ENCODE measurements around the gene BSCL2.
"Not testable (repeated sequence)": the region's sequence is repeated elsewhere in the genome, so short reads cannot be mapped to it uniquely, and the experiment has no call there.

Gene BSCL2

GRCh38 chr11:62682518-62682917 lies 24.7 kb downstream of the BSCL2 start:
- no peak for DNase-seq

- peak; percentile 66 for DNase-seq
These were observed 26.4 kb downstream of the BSCL2 start for GRCh38 chr11:62680825-62681240.

GRCh38 chr11:62678770-62679696 lies 28.2 kb downstream of the BSCL2 start, which contains the start of gene UBXN1:
UBXN1 (minus strand) TSS chr11:62679073; CDS start chr11:62678923, 150 bp downstream.
- DNase-seq = peak; percentile 89

- no peak for DNase-seq
These were observed 28.8 kb downstream of the BSCL2 start for GRCh38 chr11:62678433-62678769.

GRCh38 chr11:62677714-62678113 lies 29.5 kb downstream of the BSCL2 start:
- DNase-seq = no peak

- no peak for DNase-seq
These were observed 30.1 kb downstream of the BSCL2 start for GRCh38 chr11:62677156-62677555.

- no peak for DNase-seq
These were observed 30.5 kb downstream of the BSCL2 start for GRCh38 chr11:62676698-62677097.

GRCh38 chr11:62675415-62675814 lies 31.8 kb downstream of the BSCL2 start:
- not testable (repeated sequence) for DNase-seq

- no peak for DNase-seq
These were observed 34.1 kb downstream of the BSCL2 start for GRCh38 chr11:62673196-62673525.

GRCh38 chr11:62671608-62672389 lies 35.4 kb downstream of the BSCL2 start, which contains the start of the genes LBHD1 and UQCC3:
LBHD1 (minus strand) TSS chr11:62672267; CDS start chr11:62670031, 2,236 bp downstream.
UQCC3 (plus strand) TSS chr11:62671673; CDS start chr11:62671746, 73 bp downstream.
- peak; percentile 96 for DNase-seq

GRCh38 chr11:62671236-62671607 lies 36.0 kb downstream of the BSCL2 start:
- DNase-seq = no peak

- peak; percentile 9 for DNase-seq
These were observed 37.6 kb downstream of the BSCL2 start for GRCh38 chr11:62669420-62670161.

- DNase-seq = no peak
These were observed 39.8 kb downstream of the BSCL2 start for GRCh38 chr11:62667460-62667859.

GRCh38 chr11:62666259-62666926 lies 40.8 kb downstream of the BSCL2 start:
- DNase-seq = peak; percentile 35

GRCh38 chr11:62665599-62666258 lies 41.5 kb downstream of the BSCL2 start:
- DNase-seq = peak; percentile 65

- DNase-seq = peak; percentile 98
These were observed 42.1 kb downstream of the BSCL2 start, which contains the start of the genes C11orf98 and CSKMT for GRCh38 chr11:62665075-62665598. C11orf98 (minus strand) TSS chr11:62665210; CDS start chr11:62665169, 41 bp downstream. CSKMT (plus strand) TSS chr11:62665312; CDS start chr11:62665880, 568 bp downstream.

GRCh38 chr11:62664405-62665074 lies 42.7 kb downstream of the BSCL2 start:
- DNase-seq = peak; percentile 62

- DNase-seq = no peak
These were observed 50.3 kb downstream of the BSCL2 start for GRCh38 chr11:62656796-62657429.

GRCh38 chr11:62654297-62654696 lies 52.9 kb downstream of the BSCL2 start:
- no peak for DNase-seq

Data from activated CD4-positive, alpha-beta T cell treated with anti-CD3 and anti-CD28 coated beads, Interleukin-2, amount 50 U/mL, for 16 hours (primary cell).